Measurements from ENCODE around the gene MIOX.
"Not testable (repeated sequence)": the region's sequence is repeated elsewhere in the genome, so short reads cannot be mapped to it uniquely, and the experiment has no call there.

DNA sequence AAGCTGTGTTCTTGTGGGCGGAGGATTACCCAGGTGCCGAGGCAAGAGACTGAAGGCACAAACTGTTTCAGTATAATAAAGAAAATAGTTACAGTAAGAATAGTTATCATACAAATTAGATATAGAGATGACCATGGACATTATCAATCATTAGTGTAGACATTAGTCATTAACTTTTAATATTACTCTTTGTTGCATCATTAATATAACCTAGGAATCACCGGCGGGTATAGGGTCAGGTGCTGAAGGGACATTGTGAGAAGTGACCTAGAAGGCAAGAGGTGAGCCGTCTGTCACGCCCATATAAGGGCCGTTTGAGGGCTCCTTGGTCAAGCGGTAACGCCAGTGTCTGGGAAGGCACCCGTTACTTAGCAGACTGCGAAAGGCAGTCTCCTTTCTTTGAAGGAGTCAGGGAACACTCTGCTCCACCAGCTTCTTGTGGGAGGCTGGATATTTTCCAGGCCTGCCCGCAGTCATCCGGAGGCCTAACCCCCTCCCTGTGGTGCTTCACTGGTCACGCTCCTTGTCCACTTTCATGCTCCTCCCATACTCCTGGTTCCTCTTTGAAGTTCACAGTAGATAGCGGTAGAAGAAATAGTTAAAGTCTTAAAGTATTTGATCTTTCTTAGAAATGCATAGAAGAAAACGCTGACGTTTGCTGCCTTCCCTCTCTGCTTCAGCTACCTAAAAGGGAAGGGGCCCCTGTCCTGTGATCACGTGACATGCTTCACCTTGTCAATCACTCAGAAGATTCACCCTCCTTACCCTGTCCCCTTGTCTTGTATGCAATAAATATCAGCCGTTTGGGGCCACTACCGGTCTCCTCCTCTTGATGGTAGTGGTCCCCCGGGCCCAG is 47.4 kb downstream of the MIOX start:
- TF ChIP-seq, protein P1, sequence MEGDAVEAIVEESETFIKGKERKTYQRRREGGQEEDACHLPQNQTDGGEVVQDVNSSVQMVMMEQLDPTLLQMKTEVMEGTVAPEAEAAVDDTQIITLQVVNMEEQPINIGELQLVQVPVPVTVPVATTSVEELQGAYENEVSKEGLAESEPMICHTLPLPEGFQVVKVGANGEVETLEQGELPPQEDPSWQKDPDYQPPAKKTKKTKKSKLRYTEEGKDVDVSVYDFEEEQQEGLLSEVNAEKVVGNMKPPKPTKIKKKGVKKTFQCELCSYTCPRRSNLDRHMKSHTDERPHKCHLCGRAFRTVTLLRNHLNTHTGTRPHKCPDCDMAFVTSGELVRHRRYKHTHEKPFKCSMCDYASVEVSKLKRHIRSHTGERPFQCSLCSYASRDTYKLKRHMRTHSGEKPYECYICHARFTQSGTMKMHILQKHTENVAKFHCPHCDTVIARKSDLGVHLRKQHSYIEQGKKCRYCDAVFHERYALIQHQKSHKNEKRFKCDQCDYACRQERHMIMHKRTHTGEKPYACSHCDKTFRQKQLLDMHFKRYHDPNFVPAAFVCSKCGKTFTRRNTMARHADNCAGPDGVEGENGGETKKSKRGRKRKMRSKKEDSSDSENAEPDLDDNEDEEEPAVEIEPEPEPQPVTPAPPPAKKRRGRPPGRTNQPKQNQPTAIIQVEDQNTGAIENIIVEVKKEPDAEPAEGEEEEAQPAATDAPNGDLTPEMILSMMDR (IDR thresholded peaks at IDR 0.05) = not testable (repeated sequence)
- not testable (repeated sequence) for TF ChIP-seq POLR2A (IDR thresholded peaks at IDR 0.05)

Data from lower leg skin (tissue), 3 donors.